ENCODE data around the gene LRP5.

DNA sequence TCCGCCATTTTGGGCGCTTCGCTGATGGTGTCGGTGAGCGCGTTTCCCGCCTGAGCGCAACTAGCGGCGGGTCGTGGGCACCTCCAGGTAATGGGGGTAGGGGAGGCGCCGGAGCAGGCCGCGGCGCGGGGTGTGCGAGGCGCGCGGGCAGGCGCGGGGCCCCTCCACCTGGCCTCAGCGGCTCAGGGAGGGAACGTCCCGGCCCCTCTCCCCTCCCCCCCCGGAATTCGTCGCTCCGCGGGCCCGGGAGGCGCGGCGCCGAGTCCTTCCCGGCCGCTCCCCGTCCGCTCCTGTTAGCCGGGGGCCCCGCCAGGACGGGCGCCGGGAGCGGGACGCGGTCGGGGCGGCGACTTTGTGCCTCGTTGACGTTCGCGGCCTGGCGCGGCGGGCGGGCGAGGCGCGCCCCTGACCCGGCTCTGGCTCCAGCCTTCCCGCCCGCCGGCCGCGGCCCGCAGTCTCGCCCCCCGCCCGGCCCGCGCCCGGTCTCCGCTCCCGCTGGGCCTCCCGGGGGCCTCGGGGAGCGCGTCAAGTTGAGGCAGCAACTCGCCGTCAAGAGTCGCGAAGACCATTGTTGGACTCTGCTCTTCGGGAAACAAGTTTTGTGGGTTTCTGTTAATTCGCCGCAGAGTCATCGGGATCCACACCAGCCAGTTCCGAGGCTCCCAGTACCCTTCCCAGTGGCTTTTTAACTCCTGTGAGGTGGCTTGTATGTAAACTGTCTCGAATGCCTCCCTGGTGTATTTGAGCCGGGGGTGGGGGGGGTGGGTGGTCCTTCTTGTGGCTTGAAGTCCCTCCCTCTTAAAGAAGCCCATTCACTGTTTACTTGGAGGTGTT, 148.6 kb downstream of the LRP5 start, which contains the start of gene PPP6R3:
- TF ChIP-seq EP300 (IDR thresholded peaks at IDR 0.05) (no peak), POLR2A (IDR thresholded peaks at IDR 0.05) (no peak), POLR2AphosphoS5 (IDR thresholded peaks at IDR 0.05) (peak in 1 of 3 donors; percentile 8)
- TF ChIP-seq, protein P1, sequence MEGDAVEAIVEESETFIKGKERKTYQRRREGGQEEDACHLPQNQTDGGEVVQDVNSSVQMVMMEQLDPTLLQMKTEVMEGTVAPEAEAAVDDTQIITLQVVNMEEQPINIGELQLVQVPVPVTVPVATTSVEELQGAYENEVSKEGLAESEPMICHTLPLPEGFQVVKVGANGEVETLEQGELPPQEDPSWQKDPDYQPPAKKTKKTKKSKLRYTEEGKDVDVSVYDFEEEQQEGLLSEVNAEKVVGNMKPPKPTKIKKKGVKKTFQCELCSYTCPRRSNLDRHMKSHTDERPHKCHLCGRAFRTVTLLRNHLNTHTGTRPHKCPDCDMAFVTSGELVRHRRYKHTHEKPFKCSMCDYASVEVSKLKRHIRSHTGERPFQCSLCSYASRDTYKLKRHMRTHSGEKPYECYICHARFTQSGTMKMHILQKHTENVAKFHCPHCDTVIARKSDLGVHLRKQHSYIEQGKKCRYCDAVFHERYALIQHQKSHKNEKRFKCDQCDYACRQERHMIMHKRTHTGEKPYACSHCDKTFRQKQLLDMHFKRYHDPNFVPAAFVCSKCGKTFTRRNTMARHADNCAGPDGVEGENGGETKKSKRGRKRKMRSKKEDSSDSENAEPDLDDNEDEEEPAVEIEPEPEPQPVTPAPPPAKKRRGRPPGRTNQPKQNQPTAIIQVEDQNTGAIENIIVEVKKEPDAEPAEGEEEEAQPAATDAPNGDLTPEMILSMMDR (IDR thresholded peaks at IDR 0.05): no peak

Measured in suprapubic skin (tissue), 4 donors.